Ureter (tissue), 1 donor: ENCODE data around the gene RAB3IP. TPM values are rescaled to one million over a fixed set of nuclear protein-coding genes. Genes with fewer than 3 reads are reported as not detected.
"Not testable (repeated sequence)": the region's sequence is repeated elsewhere in the genome, so short reads cannot be mapped to it uniquely, and the experiment has no call there.

Experiments
- DNase-seq: peaks from one replicate; pipeline ENCODE4 v3.0.0-alpha.2; 2020; ENCODE audit warnings: low spot score
- total RNA-seq: library from RNA; stranded (reverse); gene quantifications from one replicate; pipeline ENCODE4 v1.2.4, GENCODE V29; 2023
- donor health status: DM: yes; HTN: yes; CAD: no.

RAB3IP gene
- total RNA-seq, 1 donor from 2014 or later = 19.4 TPM

DNA sequence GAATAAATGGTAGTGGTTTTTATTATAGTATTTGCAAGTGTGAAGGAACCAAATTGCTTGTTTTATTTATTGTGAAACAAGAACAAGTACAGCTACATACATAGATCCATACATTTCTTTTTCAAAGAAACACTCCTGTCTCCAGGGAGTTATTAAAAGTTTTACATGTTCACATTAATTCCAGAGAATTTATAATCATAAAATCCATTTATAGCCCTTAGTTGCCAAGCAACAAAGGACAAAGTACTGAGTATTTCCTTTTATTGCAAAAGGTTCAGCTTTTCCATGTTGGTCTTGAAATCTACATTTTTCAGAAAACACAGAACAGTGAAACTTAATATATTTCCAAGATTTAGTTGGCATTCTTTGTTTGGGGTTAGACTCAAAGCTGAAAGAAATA, 95.9 kb downstream of the RAB3IP start:
- no peak for DNase-seq

DNA sequence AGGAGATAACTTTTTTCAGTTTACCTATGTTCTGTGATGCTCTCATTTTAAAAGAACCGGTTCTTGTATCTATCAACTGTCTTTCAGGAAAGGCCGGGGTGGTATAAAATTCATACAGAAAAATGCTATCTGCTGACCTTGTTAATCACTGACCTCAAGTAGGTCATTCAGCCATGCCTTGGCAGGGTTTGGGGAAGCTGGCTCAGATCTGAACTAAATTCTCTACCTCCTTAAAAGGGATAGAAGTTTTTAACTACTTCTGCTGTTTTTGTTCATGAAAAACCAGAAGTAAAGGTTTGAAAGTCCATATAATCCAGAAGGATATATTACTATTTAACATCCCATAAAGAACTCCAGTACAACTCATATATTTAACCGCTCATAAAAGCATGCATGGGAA, 96.4 kb downstream of the RAB3IP start:
- no peak for DNase-seq

DNA sequence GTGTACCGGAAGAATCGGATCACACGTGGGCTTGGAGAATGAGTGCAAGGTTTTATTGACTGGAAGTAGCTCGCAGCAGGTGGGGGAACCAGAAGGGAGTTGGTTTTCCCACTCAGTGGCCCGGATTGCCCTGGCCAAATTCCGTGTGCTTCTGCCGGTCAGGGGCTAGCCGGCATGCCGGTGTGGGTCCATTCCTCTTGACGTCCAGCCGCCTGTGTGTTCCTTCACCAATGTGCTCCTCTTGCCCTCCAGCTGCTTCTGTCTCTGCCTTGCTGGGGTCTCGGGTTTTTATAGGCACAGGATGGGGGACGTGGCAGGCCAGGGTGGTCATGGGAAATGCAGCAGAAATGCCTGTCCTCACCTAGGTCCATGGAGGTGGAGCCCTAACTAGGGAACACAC, 97.4 kb downstream of the RAB3IP start:
- DNase-seq = no peak

DNA sequence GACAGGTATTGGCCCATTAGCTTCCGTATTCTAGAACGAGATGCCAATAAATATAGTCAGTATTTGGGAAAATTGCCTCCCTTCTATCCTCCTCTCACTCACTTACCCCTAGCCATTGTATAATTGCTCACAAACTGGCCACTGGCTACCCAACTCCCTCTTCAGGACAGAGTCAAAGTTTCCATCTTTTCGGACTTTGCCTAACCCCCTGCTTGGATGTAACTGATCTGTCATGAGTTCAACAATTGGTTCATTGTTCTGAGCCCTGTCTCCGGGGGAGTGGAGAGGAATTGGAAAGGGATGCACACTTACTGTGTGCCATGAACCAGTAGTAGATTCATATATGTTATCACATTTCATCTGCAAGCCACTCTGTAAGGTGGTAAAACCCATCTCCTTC, 98.5 kb downstream of the RAB3IP start:
- DNase-seq = no peak

DNA sequence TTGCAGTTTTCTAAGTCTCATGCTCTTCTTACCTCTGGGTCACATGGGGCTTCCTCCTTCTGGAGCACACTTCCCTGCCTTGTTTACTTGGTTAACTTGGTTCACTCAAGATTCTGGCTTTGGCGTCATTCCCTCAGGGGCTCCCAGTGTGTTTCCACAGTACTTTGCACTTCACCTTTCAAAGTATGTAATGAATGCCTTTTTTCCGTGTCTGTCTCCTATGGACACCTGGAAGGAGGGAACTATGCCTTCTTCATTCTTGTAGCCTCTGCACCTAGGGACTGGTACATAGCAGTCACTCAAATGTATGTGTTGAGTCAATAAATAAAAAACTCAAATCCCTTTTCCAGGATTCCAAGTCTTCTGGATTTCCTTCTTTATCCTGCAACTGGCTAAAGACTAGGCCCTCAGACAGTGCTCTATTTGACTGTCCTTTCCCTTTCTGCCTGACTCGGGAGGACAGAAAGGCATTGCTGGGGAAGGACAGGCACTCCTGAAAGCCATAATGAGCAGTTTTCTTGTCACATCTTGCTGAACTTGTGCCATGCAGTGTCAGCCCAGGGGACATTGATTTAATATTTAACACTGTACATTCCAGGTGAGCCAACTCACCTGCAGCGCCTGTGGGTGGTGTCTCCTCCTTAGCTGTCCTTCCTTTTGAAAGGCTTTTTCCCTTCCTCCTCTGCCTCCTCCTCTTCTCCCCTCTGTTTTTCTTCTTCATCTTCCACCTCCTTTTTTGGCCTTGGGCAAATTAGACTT, 99.2 kb downstream of the RAB3IP start:
- DNase-seq = no peak

DNA sequence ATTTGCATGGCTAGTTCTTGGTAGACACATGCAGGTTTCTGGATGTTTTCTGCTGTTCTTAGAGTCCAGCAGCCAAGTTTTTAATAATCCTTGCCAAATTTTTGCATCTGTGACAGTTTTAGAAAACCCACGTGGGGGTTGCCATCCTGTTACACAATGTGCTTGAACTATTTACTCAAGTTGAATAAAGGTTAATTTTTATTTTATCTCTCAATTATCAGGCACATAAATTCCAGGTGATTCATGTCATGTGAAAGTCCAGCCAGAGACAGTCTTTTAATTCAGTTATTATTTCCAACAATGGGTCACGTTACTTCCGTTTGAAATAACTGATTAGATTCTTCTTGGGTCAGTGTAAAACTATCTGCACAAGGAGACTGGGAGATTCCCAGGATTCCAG, 102.1 kb downstream of the RAB3IP start:
- DNase-seq = no peak

DNA sequence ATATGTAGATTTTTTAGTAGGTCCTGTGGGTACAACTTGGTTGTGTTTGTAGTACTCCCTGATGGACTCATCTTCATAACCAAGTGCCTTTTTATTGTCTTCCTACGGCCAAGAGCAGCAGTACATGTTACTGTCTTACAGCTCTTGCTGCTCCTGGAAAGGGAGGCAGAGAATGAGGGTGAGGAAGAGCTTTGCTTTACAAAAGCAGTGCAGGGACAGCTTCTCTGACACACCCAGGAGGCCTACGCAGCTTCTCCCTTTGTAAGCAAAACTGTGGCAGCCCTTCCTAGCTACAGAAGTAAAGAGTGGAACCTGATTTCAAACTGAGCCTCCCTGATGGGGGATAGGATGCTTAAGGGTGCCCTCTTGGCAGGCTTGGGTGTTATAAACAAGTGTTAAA, 104.9 kb downstream of the RAB3IP start:
- DNase-seq = no peak

DNA sequence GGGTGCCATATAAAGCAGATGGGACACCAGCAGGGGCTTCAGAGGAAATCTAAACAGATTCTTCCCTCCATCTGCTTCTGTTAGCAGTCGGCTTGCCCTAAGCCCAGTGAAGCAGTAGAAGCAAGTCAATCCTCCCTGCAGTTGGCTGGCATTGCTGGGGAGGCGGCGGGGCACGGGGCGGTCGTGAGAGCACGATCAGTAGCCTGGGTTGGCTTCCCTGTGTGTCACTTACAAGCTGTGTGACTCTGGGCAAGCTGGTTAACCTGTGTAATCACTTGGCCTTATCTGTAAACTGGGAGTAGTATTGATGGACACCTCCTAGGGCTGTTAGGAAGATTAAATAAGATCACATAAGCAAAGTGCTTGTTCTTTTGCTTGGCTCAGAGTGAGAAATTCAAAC, 105.8 kb downstream of the RAB3IP start:
- DNase-seq = no peak

DNA sequence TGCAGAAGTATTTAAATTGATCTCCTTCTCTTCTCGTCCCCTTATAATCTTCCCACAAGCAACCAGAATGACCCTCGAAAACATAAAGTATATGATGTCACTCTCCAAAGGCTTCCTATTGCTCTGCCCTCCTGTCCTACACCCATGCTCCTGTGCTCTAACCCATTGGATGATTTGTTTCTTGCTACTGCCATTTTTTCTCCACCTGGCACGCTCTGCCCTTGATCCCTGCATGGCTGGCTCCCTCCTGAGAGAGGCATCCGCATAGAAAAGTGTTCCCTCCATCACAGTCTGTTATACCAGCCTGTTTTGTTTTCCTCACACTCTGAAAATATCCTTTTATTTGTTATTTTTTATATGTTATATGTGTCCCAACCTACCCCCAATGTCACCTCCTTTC, 106.2 kb downstream of the RAB3IP start:
- DNase-seq = no peak

DNA sequence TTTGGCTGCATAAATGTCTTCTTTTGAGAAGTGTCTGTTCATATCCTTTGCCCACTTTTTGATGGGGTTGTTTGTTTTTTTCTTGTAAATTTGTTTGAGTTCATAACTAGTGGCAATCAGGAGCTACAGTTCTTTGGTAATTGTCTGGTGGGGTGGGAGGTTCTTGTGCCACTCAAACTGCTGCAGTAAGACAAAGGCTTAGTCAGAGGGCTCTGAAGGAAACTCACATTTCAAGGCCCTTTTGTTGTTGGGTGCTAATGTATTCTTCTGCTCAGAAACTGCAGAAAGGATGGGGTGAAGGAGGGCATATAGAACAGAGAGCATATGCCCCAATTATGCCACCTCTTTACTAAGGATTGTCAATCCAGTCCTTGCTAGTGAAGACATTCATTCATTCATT, 108.3 kb downstream of the RAB3IP start:
- DNase-seq = no peak

DNA sequence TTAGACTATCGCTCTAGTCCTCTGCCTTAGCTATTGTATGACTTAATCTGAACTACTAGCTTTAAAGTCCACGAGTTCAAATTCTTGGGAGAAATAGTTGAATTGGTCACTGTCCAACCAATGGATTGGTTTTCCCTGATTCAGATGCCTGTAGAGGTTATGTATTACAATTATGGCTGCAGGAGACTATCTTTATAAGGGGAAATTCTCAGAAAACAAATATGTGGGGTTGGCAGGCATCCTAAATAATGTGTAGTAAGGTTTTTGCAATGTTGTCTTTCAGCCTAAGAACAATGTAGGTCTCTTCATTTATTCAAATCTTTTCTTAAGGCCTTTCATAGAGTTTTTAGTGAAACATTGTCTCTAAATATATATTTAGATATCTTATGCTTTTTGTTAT, 113.3 kb downstream of the RAB3IP start:
- DNase-seq = no peak

DNA sequence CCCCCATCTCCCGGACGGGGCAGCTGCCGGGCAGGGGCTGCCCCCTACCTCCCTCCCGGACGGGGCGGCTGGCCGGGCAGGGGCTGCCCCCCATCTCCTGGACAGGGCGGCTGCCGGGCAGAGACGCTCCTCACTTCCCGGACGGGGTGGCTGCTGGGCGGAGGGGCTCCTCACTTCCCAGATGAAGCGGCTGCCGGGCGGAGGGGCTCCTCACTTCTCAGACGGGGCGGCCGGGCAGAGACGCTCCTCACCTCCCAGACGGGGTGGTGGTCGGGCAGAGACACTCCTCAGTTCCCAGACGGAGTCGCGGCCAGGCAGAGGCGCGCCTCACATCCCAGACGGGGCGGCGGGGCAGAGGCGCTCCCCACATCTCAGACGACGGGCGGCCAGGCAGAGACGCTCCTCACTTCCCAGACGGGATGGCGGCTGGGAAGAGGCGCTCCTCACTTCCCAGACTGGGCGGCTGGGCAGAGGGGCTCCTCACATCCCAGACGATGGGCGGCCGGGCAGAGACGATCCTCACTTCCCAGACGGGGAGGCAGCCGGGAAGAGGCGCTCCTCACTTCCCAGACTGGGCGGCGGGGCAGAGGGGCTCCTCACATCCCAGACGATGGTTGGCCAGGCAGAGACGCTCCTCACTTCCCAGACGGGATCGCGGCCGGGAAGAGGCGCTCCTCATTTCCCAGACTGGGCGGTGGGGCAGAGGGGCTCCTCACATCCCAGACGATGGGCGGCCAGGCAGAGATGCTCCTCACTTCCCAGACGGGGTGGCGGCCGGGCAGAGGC, 114.7 kb downstream of the RAB3IP start:
- not testable (repeated sequence) for DNase-seq

DNA sequence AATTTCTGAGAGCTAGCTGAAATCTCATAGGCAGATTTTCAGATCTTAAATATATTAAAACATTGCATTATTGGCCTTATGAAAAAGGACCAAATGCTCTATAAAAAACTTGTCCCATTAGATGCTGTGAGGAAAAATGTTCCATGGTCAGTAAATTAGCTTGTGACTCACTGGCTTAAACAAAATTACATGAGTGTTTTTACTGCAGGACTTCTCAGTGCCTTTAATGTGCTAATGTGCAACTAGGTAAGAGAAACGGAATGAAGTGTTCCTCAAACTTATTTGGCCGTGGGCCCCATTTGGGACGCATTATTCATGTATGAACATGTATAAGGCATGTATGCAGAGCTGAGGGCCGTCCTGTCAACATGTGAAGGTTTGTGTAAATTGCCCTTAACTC, 128.0 kb downstream of the RAB3IP start:
- no peak for DNase-seq

DNA sequence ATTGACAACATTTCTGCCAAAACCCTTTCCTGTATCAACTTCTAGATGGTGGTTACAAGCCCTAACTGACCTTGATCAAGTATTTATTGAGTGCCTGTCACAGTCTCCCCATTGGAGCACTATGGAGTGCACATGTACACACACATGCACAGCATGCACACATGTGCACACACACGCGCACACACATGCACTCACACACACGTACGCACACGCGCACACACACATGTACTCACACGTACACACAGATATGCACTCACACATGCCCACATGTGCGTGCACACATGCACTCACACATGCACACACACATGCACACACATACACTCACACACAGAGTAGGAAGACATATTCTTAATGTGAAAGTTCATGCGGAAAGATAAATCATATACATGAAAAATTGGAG, 130.0 kb downstream of the RAB3IP start:
- no peak for DNase-seq

DNA sequence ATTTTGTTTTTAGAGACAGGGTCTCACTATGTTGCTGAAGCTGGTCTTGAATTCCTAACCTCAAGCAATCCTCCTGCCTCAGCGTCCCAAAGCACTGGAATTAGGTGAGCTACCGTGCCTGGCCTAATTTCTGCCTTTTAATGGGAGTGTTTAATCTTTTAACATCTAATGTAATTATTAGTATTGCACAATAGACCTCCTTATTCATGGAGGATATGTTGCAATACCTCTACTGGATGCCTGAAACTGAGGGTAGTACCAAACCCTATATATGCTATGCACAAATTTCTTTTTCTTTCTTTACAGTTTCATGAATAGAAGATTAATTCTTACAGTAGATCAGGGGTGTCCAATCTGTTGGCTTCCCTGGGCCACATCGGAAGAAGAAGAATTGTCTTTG, 134.1 kb downstream of the RAB3IP start:
- no peak for DNase-seq

Other genes starting within 250 kb of the RAB3IP start
- 132 TPM for gene CCT2, start 153.4 kb upstream of the RAB3IP start, total RNA-seq
- gene LRRC10, start 128.0 kb upstream of the RAB3IP start, total RNA-seq = not detected
- not detected for gene BEST3, start 39.6 kb upstream of the RAB3IP start, total RNA-seq
- not detected for gene MYRFL, start 86.4 kb downstream of the RAB3IP start, total RNA-seq